Right atrium auricular region (tissue), 2 donors: Measurements from ENCODE around the gene GP9. TPM values are rescaled to one million over a fixed set of nuclear protein-coding genes. Genes with fewer than 3 reads are reported as not detected.
"Not testable (repeated sequence)": the region's sequence is repeated elsewhere in the genome, so short reads cannot be mapped to it uniquely, and the experiment has no call there.

Source experiments
- DNase-seq: peaks from one replicate; pipeline ENCODE4 v3.0.0-alpha.2; 2019; ENCODE audit warnings: low spot score
- H3K27ac ChIP-seq, 2 donors: fragments of 200-600 bp; sonication (generic); 1 replicate in 1 of 2; 2 replicates in 1 of 2; pipeline ENCODE4 v1.5.1; 2016 to 2019
- H3K27me3 ChIP-seq, 2 donors: fragments of 200-600 bp; sonication (generic); one replicate each; pipeline versions ENCODE4 v1.5.1 to v1.6.0; 2017 to 2019
- H3K36me3 ChIP-seq: fragments of 200-600 bp; sonication (generic); one replicate; pipeline ENCODE4 v1.5.1; 2016
- H3K4me1 ChIP-seq, 2 donors: fragments of 200-600 bp; sonication (generic); one replicate each; pipeline versions ENCODE4 v1.5.1 to v1.6.0; 2017 to 2019
- H3K4me3 ChIP-seq, 2 donors: fragments of 200-600 bp; sonication (generic); 1 replicate in 1 of 2; 2 replicates in 1 of 2; pipeline ENCODE4 v1.5.1; 2017 to 2019; ENCODE audit warnings: mild to moderate bottlenecking in 1 of 2, moderate library complexity in 1 of 2
- H3K9me3 ChIP-seq, 2 donors: fragments of 200-600 bp; sonication (generic); one replicate each; pipeline ENCODE4 v1.5.1; 2019
- CTCF ChIP-seq, 2 donors: fragments of 200-600 bp; sonication (generic); IDR thresholded peaks; one replicate each; pipeline ENCODE4 v1.5.1; 2019; ENCODE audit warnings: antibody characterized with exemption in 2 of 2
- total RNA-seq, 2 donors: library from RNA; depleted of rRNA; stranded (reverse); fragments of >200 nt; gene quantifications; one replicate each; pipeline ENCODE4 v1.1.0, GENCODE V29; 2016

GP9 gene
- total RNA-seq, 2 donors from 2014 or later = not detected

GRCh38 chr3:129106320-129106719 lies 45.7 kb downstream of the GP9 start:
- DNase-seq = no peak
- Histone ChIP-seq H3K4me1 (peaks cover 0 to 9% of the 10 kb centered on the region in 2 donors), H3K9me3 (no peaks in the 10 kb centered on the region), H3K4me3 (no peak overlapping the region), H3K27ac (no peak overlapping the region), H3K36me3 (peaks cover 7% of the 10 kb centered on the region), H3K27me3 (no peaks in the 10 kb centered on the region)
- no peak for TF ChIP-seq CTCF (IDR thresholded peaks at IDR 0.05)

- H3K9me3 ChIP-seq = no peaks in the 10 kb centered on the region
- peaks cover 7% of the 10 kb centered on the region for H3K36me3 ChIP-seq
- TF ChIP-seq CTCF (IDR thresholded peaks at IDR 0.05) = no peak
- H3K4me1 ChIP-seq = peaks cover 0 to 2% of the 10 kb centered on the region in 2 donors
- H3K27me3 ChIP-seq = no peaks in the 10 kb centered on the region
- H3K4me3 ChIP-seq = no peak overlapping the region
- no peak overlapping the region for H3K27ac ChIP-seq
- DNase-seq = no peak
Observed at GRCh38 chr3:129106866-129107565, 46.4 kb downstream of the GP9 start.

GRCh38 chr3:129107793-129108192 lies 47.2 kb downstream of the GP9 start:
- H3K36me3 ChIP-seq = peaks cover 15% of the 10 kb centered on the region
- H3K4me3 ChIP-seq = no peak overlapping the region
- no peak for TF ChIP-seq CTCF (IDR thresholded peaks at IDR 0.05)
- no peaks in the 10 kb centered on the region for H3K4me1 ChIP-seq
- H3K27me3 ChIP-seq = no peaks in the 10 kb centered on the region
- no peak overlapping the region for H3K27ac ChIP-seq
- H3K9me3 ChIP-seq = no peaks in the 10 kb centered on the region
- DNase-seq = no peak

- not testable (repeated sequence) for H3K27ac ChIP-seq, H3K9me3 ChIP-seq, DNase-seq, H3K4me3 ChIP-seq, H3K4me1 ChIP-seq, H3K27me3 ChIP-seq
- H3K36me3 ChIP-seq = peaks cover 16% of the 10 kb centered on the region
Observed at GRCh38 chr3:129111076-129111780, 50.6 kb downstream of the GP9 start.

Other genes with a start within 250 kb of the GP9 start
- gene ACAD9, start 181.2 kb upstream of the GP9 start, total RNA-seq = 10 to 100 TPM; 27.6 to 34.3 TPM
- not detected for gene CFAP92, start 66.7 kb upstream of the GP9 start, total RNA-seq
- gene EFCC1, start 59.5 kb upstream of the GP9 start, total RNA-seq = 1 to 10 TPM; 1.2 to 1.5 TPM
- 1 to 10 TPM; 5.3 to 8.2 TPM for gene RAB43, start 61.0 kb downstream of the GP9 start, total RNA-seq
- 10 to 100 TPM; 14.3 to 19.6 TPM for gene ISY1, start 100.3 kb downstream of the GP9 start, total RNA-seq
- 100 to 1,000 TPM; 440 to 569 TPM for gene CNBP, start 123.1 kb downstream of the GP9 start, total RNA-seq
- 10 to 100 TPM; 88.7 to 99.2 TPM for gene COPG1, start 188.8 kb downstream of the GP9 start, total RNA-seq
- gene HMCES, start 218.1 kb downstream of the GP9 start, total RNA-seq = 10 to 100 TPM; 32.7 to 38.9 TPM